Thymus (tissue), 11 donors: ENCODE results near the gene CCDC106. TPM values are rescaled to one million over a fixed set of nuclear protein-coding genes. Genes with fewer than 3 reads are reported as not detected.

Experiments
- DNase-seq, 9 donors: peaks; one replicate each; pipeline ENCODE4 v3.0.0-alpha.2; 2013; ENCODE audit warnings: low spot score in 9 of 9, low read depth in 6 of 9, missing footprints in 1 of 9
- H3K27ac ChIP-seq, 2 donors: one replicate each; pipeline ENCODE4 v1.5.1; 2013; ENCODE audit warnings: control low read depth in 1 of 2, low read depth in 1 of 2, low read length in 1 of 2, mild to moderate bottlenecking in 1 of 2, moderate library complexity in 1 of 2
- H3K27me3 ChIP-seq, 2 donors: one replicate each; pipeline ENCODE4 v1.5.1; 2013; ENCODE audit warnings: low read length in 1 of 2; ENCODE audit not compliant: control insufficient read depth in 2 of 2, insufficient read depth in 1 of 2
- H3K36me3 ChIP-seq, 2 donors: one replicate each; pipeline ENCODE4 v1.5.1; 2013; ENCODE audit warnings: low read length in 1 of 2, mild to moderate bottlenecking in 1 of 2, moderate library complexity in 1 of 2; ENCODE audit not compliant: control insufficient read depth in 2 of 2, insufficient read depth in 2 of 2
- H3K4me1 ChIP-seq, 2 donors: one replicate each; pipeline ENCODE4 v1.5.1; 2013; ENCODE audit warnings: low read length in 2 of 2; ENCODE audit not compliant: control insufficient read depth in 2 of 2, insufficient read depth in 2 of 2
- H3K4me3 ChIP-seq, 2 donors: one replicate each; pipeline ENCODE4 v1.5.1; 2013; ENCODE audit warnings: low read length in 2 of 2, control low read depth in 1 of 2, mild to moderate bottlenecking in 1 of 2
- H3K9me3 ChIP-seq, 2 donors: one replicate each; pipeline ENCODE4 v1.5.1; 2013; ENCODE audit warnings: low read length in 1 of 2, mild to moderate bottlenecking in 1 of 2; ENCODE audit not compliant: control insufficient read depth in 2 of 2, insufficient read depth in 1 of 2
- WGBS: extraction: QIAGEN DNeasy Blood & Tissue Kit; methylation state at CpG from one replicate; pipeline ENCODE4 v1.1.7; 2013; 5-methylcytosine and 5-hydroxymethylcytosine counted together
- polyA plus RNA-seq: library from polyadenylated mRNA; stranded (reverse); fragments of 200-250 nt; gene quantifications from one replicate; pipeline ENCODE4 v1.2.3, GENCODE V29; 2013
- total RNA-seq: library from RNA; stranded (reverse); fragments of 120-200 nt; gene quantifications from one replicate; pipeline ENCODE4 v1.2.4, GENCODE V29; 2013
- donor health status: healthy.

The CCDC106 gene
- total and polyA plus RNA-seq, 2 donors = 6.2 to 17.2 TPM

GRCh38 chr19:55688422-55689218 is 40.6 kb downstream of the CCDC106 start:
- Histone ChIP-seq H3K36me3 (peaks cover 56 to 88% of the 10 kb centered on the region in 2 donors), H3K4me1 (no peaks in the 10 kb centered on the region), H3K27ac (no peak overlapping the region), H3K4me3 (no peak overlapping the region), H3K9me3 (no peaks in the 10 kb centered on the region), H3K27me3 (no peaks in the 10 kb centered on the region)
- no peak for DNase-seq
- WGBS = 93% methylated on average over 27 of the region's 27 CpGs

GRCh38 chr19:55689411-55690108 is 41.5 kb downstream of the CCDC106 start:
- Histone ChIP-seq H3K27me3 (no peaks in the 10 kb centered on the region), H3K27ac (no peak overlapping the region), H3K36me3 (peaks cover 61 to 92% of the 10 kb centered on the region in 2 donors), H3K4me1 (no peaks in the 10 kb centered on the region), H3K4me3 (no peak overlapping the region), H3K9me3 (no peaks in the 10 kb centered on the region)
- DNase-seq = no peak
- 97% methylated on average over 35 of the region's 35 CpGs for WGBS

GRCh38 chr19:55690109-55690768 is 42.2 kb downstream of the CCDC106 start:
- H3K4me3 ChIP-seq = no peak overlapping the region
- H3K4me1 ChIP-seq = no peaks in the 10 kb centered on the region
- no peaks in the 10 kb centered on the region for H3K9me3 ChIP-seq
- no peak for DNase-seq
- peaks cover 64 to 94% of the 10 kb centered on the region in 2 donors for H3K36me3 ChIP-seq
- no peak overlapping the region for H3K27ac ChIP-seq
- no peaks in the 10 kb centered on the region for H3K27me3 ChIP-seq
- 99% methylated on average over 25 of the region's 25 CpGs for whole genome bisulfite sequencing

- no peak for DNase-seq
Measured at GRCh38 chr19:55690769-55691545, 42.9 kb downstream of the CCDC106 start.

DNA sequence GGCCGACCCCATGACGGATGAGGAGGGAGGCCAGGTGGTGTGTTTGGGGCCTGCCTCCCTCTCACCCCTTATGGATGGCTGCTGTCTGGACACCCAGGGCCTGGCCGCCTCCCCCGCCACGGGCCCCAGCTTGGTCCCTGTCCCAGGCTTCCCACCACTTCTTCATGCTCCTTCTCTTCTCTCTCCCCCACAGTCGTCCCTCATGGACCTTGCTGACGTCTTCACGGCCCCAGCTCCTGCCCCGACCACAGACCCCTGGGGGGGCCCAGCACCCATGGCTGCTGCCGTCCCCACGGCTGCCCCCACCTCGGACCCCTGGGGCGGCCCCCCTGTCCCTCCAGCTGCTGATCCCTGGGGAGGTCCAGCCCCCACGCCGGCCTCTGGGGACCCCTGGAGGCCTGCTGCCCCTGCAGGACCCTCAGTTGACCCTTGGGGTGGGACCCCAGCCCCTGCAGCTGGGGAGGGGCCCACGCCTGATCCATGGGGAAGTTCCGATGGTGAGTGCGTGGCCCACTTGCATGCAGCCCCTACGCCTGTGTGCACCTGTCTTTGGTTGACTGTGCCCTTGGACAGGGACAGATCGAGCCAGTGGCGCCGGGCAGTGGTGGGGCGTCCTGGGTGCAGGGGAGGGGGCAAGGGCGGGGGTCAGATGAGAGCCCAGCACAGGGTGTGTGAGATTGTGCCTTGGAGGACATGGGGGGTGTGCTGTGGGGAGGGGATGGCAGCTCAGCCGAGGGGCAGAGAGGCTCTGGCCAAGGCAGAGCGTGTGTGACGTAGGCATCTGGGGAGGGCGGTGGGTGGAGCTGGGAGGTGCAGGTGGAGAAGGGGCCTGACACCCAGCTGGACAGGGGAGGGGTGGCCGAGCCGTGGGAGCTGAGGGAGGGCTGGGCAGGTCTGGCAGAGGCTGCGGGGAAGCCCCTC is 43.8 kb downstream of the CCDC106 start:
- 98% methylated on average over 31 of the region's 31 CpGs for WGBS
- no peak for DNase-seq
- Histone ChIP-seq H3K4me1 (no peaks in the 10 kb centered on the region), H3K27ac (no peak overlapping the region), H3K36me3 (peaks cover 63 to 91% of the 10 kb centered on the region in 2 donors), H3K9me3 (no peaks in the 10 kb centered on the region), H3K27me3 (no peaks in the 10 kb centered on the region), H3K4me3 (no peak overlapping the region)

More at GRCh38 chr19:55690769-55691545, 42.9 kb downstream of the CCDC106 start:
- H3K4me3 ChIP-seq = no peak overlapping the region
- no peak overlapping the region for H3K27ac ChIP-seq
- 96% methylated on average over 31 of the region's 31 CpGs for WGBS
- H3K36me3 ChIP-seq = peaks cover 60 to 91% of the 10 kb centered on the region in 2 donors
- no peaks in the 10 kb centered on the region for H3K9me3 ChIP-seq
- no peaks in the 10 kb centered on the region for H3K27me3 ChIP-seq
- no peaks in the 10 kb centered on the region for H3K4me1 ChIP-seq

GRCh38 chr19:55692681-55693081 is 44.7 kb downstream of the CCDC106 start:
- H3K9me3 ChIP-seq = no peaks in the 10 kb centered on the region
- peaks cover 63 to 91% of the 10 kb centered on the region in 2 donors for H3K36me3 ChIP-seq
- no peak overlapping the region for H3K27ac ChIP-seq
- no peaks in the 10 kb centered on the region for H3K27me3 ChIP-seq
- WGBS = 98% methylated on average over 19 of the region's 19 CpGs
- no peak for DNase-seq
- H3K4me1 ChIP-seq = no peaks in the 10 kb centered on the region
- no peak overlapping the region for H3K4me3 ChIP-seq

DNA sequence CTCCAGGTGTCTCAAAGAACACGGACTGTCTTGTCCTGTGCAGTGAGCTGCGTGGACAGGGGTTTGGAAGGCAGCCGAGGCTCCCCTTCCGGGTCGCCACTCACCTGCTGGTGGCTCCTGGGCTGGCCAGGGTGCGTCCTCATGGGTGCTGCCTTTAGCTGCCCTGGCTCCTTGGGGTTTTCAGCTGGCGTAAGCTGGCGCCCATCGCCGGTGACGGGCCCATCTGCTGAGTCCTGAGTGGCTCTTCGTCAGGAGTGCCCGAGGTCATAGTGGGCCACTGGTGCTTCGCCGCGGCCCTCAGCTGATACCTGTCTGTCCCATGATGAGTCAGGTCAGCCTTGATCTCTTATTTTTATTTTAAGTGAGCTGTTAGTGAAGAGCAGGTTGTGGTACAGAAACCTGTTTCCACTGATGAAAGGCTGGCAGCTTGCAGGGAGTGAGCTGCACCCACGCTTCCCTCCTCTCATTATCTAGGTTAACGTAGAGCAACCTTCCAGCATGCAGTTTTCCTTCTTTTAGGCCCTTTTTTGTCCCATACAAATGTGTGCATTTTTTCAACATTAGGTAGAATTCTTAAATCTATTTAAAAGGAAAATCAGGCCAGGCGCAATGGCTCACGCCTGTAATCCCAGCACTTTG is 45.4 kb downstream of the CCDC106 start:
- no peak overlapping the region for H3K27ac ChIP-seq
- no peak for DNase-seq
- H3K4me3 ChIP-seq = no peak overlapping the region
- 98% methylated on average over 20 of the region's 20 CpGs for WGBS
- H3K27me3 ChIP-seq = no peaks in the 10 kb centered on the region
- no peaks in the 10 kb centered on the region for H3K9me3 ChIP-seq
- H3K36me3 ChIP-seq = peaks cover 58 to 86% of the 10 kb centered on the region in 2 donors
- H3K4me1 ChIP-seq = no peaks in the 10 kb centered on the region

DNA sequence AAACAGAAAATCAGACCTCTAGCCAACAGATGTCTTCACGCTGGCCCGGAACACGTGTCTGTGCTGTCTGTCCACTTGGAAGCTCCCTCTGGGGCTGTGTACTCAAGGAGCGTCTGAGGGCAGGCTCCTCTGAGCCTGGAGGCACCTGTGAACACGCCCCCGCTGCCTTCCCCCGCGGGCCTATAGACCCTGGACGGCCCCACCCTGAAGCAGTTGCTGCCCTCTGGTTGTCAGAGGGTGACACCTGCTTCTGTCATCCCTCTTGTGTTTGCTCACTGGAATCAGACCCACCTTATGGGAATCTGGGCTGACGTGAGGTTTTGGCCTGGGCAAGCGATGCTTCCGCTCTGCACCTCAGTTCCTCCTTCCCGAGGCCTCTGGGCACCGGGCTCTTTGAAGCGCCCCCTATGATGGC is 46.2 kb downstream of the CCDC106 start:
- peaks cover 52 to 78% of the 10 kb centered on the region in 2 donors for H3K36me3 ChIP-seq
- H3K27ac ChIP-seq = no peak overlapping the region
- no peaks in the 10 kb centered on the region for H3K4me1 ChIP-seq
- no peaks in the 10 kb centered on the region for H3K27me3 ChIP-seq
- no peak for DNase-seq
- no peak overlapping the region for H3K4me3 ChIP-seq
- H3K9me3 ChIP-seq = no peaks in the 10 kb centered on the region
- 96% methylated on average over 15 of the region's 15 CpGs for WGBS
